Stimulated activated CD8-positive, alpha-beta memory T cell treated with anti-CD3 and anti-CD28 coated beads, Interleukin-15, amount 100 ng/mL, for 4 hours (primary cell): ENCODE results near the gene FOSL1.
"Not testable (repeated sequence)": the region's sequence is repeated elsewhere in the genome, so short reads cannot be mapped to it uniquely, and the experiment has no call there.

Experiments used
- DNase-seq, 2 donors: peaks; one replicate each; pipeline ENCODE4 v3.0.0-alpha.2; 2020; ENCODE audit warnings: low read depth in 2 of 2

FOSL1 gene

GRCh38 chr11:65852508-65853245 is 47.5 kb downstream of the FOSL1 start:
- DNase-seq = no peak

GRCh38 chr11:65851811-65852507 is 48.2 kb downstream of the FOSL1 start:
- no peak for DNase-seq

- no peak for DNase-seq
These were observed 49.1 kb downstream of the FOSL1 start for GRCh38 chr11:65851083-65851579.

GRCh38 chr11:65850217-65851082 is 49.7 kb downstream of the FOSL1 start:
- no peak for DNase-seq

GRCh38 chr11:65849771-65850216 is 50.4 kb downstream of the FOSL1 start:
- no peak for DNase-seq

- DNase-seq = no peak
These were observed 50.8 kb downstream of the FOSL1 start for GRCh38 chr11:65849366-65849765.

- DNase-seq = not testable (repeated sequence)
These were observed 51.5 kb downstream of the FOSL1 start for GRCh38 chr11:65848693-65849092.

GRCh38 chr11:65847746-65848145 is 52.4 kb downstream of the FOSL1 start:
- DNase-seq = no peak

- no peak for DNase-seq
These were observed 55.8 kb downstream of the FOSL1 start for GRCh38 chr11:65844231-65844872.

- DNase-seq = no peak
These were observed 56.4 kb downstream of the FOSL1 start for GRCh38 chr11:65843811-65844210.

- DNase-seq = no peak
These were observed 58.0 kb downstream of the FOSL1 start for GRCh38 chr11:65842144-65842543.
